Mesendoderm (in vitro differentiated cells): Measurements from ENCODE around the gene CARD10.
A peak's percentile ranks its signal among the peaks of the same experiment; 100 is the strongest.

Experiments used
- DNase-seq: peaks from one replicate; pipeline ENCODE4 v3.0.0; 2013
- H2AK5ac ChIP-seq: 2 replicates; pipeline ENCODE4 v1.6.1; 2013; ENCODE audit warnings: low read length, inconsistent platforms
- H2BK120ac ChIP-seq: 2 replicates; pipeline ENCODE4 v1.6.1; 2013; ENCODE audit warnings: low read depth, mild to moderate bottlenecking, low read length, moderate library complexity, mixed read lengths
- H2BK15ac ChIP-seq: replicated peaks from 2 replicates; pipeline ENCODE4 v1.6.1; 2013; ENCODE audit warnings: low read depth, mild to moderate bottlenecking, moderate library complexity
- H2BK5ac ChIP-seq: 2 replicates; pipeline ENCODE4 v1.6.1; 2013; ENCODE audit warnings: low read length, inconsistent platforms
- H3K18ac ChIP-seq: 2 replicates; pipeline ENCODE4 v1.6.1; 2013; ENCODE audit warnings: mild to moderate bottlenecking, low read length, mixed read lengths
- H3K23ac ChIP-seq: one replicate; pipeline ENCODE4 v1.6.1; 2013; ENCODE audit warnings: low read length
- H3K27ac ChIP-seq: 2 replicates; pipeline ENCODE4 v1.5.1; 2013; ENCODE audit warnings: low read depth, mild to moderate bottlenecking, inconsistent platforms, low read length, moderate library complexity
- H3K27me3 ChIP-seq: 2 replicates; pipeline ENCODE4 v1.6.1; 2013; ENCODE audit warnings: low read length, control low read depth, mild to moderate bottlenecking, inconsistent platforms; ENCODE audit not compliant: insufficient read depth, poor library complexity
- H3K36me3 ChIP-seq: 2 replicates; pipeline ENCODE4 v1.6.1; 2013; ENCODE audit warnings: low read length, inconsistent platforms; ENCODE audit not compliant: control insufficient read depth, insufficient read depth
- H3K4ac ChIP-seq: one replicate; pipeline ENCODE4 v1.6.1; 2013; ENCODE audit warnings: low read depth, mild to moderate bottlenecking, low read length, moderate library complexity
- H3K4me1 ChIP-seq: 2 replicates; pipeline ENCODE4 v1.6.1; 2013; ENCODE audit warnings: low read depth, low read length, inconsistent platforms; ENCODE audit not compliant: control insufficient read depth
- H3K4me2 ChIP-seq: 2 replicates; pipeline ENCODE4 v1.6.1; 2013; ENCODE audit warnings: low read length
- H3K4me3 ChIP-seq: 2 replicates; pipeline ENCODE4 v1.5.1; 2013; ENCODE audit warnings: mild to moderate bottlenecking, low read length
- H3K56ac ChIP-seq: one replicate; pipeline ENCODE4 v1.6.1; 2013; ENCODE audit warnings: low read length
- H3K79me1 ChIP-seq: 2 replicates; pipeline ENCODE4 v1.6.1; 2013; ENCODE audit warnings: low read length, inconsistent platforms
- H3K79me2 ChIP-seq: 2 replicates; pipeline ENCODE4 v1.6.1; 2013; ENCODE audit warnings: mild to moderate bottlenecking, low read length; ENCODE audit not compliant: control insufficient read depth, insufficient read depth
- H3K9ac ChIP-seq: 2 replicates; pipeline ENCODE4 v1.6.1; 2013; ENCODE audit warnings: low read length, inconsistent platforms
- H4K5ac ChIP-seq: one replicate; pipeline ENCODE4 v1.6.1; 2013; ENCODE audit warnings: low read length
- H4K8ac ChIP-seq: one replicate; pipeline ENCODE4 v1.6.1; 2013; ENCODE audit warnings: low read depth, mild to moderate bottlenecking, control low read depth, low read length, moderate library complexity
- WGBS: extraction: QIAGEN DNeasy Blood & Tissue Kit; methylation state at CpG from one replicate; pipeline ENCODE4 v1.1.7; 2013; ENCODE audit warnings: low lambda C conversion rate, missing lambda C conversion rate; ENCODE audit not compliant: insufficient coverage; ENCODE audit errors: extremely low coverage; 5-methylcytosine and 5-hydroxymethylcytosine counted together

Gene CARD10

DNA sequence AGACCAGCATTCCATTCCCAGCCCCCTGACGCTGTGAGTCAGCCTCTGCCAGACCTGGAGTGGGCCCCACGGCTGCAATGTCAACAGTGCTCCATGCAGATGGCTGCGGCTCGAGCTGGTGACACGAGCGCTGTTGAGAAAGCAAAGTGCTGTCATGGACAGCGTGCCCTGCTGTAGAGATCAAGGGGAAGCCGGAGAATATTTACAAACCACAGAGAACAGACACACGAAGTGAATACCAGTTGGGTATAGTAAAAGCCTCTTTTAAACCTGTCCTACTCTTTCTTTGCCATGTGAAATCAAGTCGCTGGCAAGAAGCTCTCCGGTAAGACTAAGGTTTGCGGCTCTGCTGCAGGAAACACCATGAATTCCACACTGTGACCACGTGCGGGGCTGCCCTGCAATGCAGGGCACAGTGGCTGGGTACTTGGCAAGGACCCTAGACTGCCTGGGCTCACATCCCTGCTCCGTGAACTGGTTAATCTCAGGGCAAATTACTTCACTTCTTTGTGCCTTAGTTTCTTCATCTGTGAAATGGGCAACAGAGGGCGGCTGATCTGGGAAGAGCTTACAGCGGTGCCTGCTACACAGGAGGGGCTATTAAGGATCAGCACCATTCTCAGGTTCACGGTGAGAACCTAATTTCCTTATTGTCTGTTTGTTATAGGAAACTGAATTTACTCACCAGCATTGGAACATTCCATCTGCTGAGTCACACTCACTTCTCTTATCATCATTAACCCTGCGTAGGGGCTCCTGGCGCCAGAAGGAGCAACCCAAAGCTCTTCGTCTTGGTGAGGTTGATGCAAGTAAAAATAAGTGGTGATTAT, 64.1 kb downstream of the CARD10 start:
- no peak overlapping the region for H3K4me3 ChIP-seq
- H3K79me2 ChIP-seq = no peaks in the 10 kb centered on the region
- H3K36me3 ChIP-seq = no peaks in the 10 kb centered on the region
- H3K4me2 ChIP-seq = no peak overlapping the region
- no peak overlapping the region for H3K18ac ChIP-seq
- H3K27ac ChIP-seq = no peak overlapping the region
- H2BK15ac ChIP-seq = no peak overlapping the region
- no peak overlapping the region for H2BK5ac ChIP-seq
- no peak overlapping the region for H3K9ac ChIP-seq
- peak; percentile 73 for DNase-seq
- no peak overlapping the region for H2AK5ac ChIP-seq
- no peak overlapping the region for H3K4ac ChIP-seq
- no peak overlapping the region for H3K23ac ChIP-seq
- no peaks in the 10 kb centered on the region for H3K27me3 ChIP-seq
- H2BK120ac ChIP-seq = no peak overlapping the region
- WGBS = no CpG with 5 or more reads among the region's 21 CpGs
- no peak overlapping the region for H3K56ac ChIP-seq
- H3K79me1 ChIP-seq = no peaks in the 10 kb centered on the region
- no peaks in the 10 kb centered on the region for H3K4me1 ChIP-seq
- H4K5ac ChIP-seq = no peak overlapping the region
- H4K8ac ChIP-seq = no peak overlapping the region

DNA sequence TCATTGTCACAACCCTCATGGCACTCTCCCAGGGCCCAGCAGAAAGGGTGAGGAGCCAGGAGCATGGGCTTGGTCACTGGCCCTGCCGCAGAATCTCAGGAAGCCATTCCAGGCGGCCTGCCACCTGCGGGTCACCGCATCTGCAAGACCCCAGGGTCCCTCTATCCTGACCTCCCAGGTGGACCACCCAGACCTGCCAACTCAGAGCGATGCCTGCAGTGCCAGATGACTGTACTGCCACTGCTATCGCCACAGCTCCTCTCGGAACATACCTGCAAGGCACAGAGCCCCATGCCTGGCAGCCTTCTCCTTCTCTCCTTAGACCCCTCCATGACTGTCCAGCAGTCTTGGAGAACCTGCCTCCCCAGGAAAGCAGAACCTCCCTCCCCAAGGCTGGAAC, 65.5 kb downstream of the CARD10 start:
- no peak overlapping the region for H4K5ac ChIP-seq
- WGBS = no CpG with 5 or more reads among the region's 7 CpGs
- H2BK5ac ChIP-seq = no peak overlapping the region

DNA sequence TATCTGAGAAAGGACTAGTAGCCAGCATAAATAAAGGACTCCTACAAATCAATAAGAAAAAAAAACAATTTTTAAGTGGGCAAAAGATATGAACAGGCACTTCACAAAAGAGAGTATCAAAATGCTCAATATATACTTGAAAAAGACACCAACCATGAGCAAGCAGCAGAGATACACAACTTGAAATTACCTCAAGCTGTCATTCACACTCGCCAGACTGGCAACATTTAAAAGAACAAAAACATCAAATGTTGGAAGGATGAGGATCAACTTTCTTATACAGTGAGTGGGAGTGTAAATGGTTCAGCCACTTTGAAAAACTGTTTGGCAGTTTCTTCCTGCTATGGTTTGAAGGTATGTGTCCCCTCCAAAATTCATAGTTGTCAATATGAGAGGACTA, 68.0 kb downstream of the CARD10 start:
- no peak overlapping the region for H4K8ac ChIP-seq
- no peak overlapping the region for H2BK5ac ChIP-seq
- H3K79me2 ChIP-seq = no peaks in the 10 kb centered on the region
- H2BK120ac ChIP-seq = no peak overlapping the region
- no peak overlapping the region for H3K4ac ChIP-seq
- no peak for DNase-seq
- no peak overlapping the region for H3K23ac ChIP-seq
- no peaks in the 10 kb centered on the region for H3K36me3 ChIP-seq
- H3K18ac ChIP-seq = no peak overlapping the region
- no peak overlapping the region for H3K4me2 ChIP-seq
- H3K56ac ChIP-seq = no peak overlapping the region
- no peaks in the 10 kb centered on the region for H3K4me1 ChIP-seq
- no CpG with 5 or more reads among the region's 1 CpG for WGBS
- H2BK15ac ChIP-seq = no peak overlapping the region
- no peak overlapping the region for H2AK5ac ChIP-seq
- H3K27ac ChIP-seq = no peak overlapping the region
- H3K4me3 ChIP-seq = no peak overlapping the region
- no peak overlapping the region for H3K9ac ChIP-seq
- no peak overlapping the region for H4K5ac ChIP-seq
- no peaks in the 10 kb centered on the region for H3K79me1 ChIP-seq
- H3K27me3 ChIP-seq = no peaks in the 10 kb centered on the region

More for the DNA sequence above, 65.5 kb downstream of the CARD10 start:
- Histone ChIP-seq H3K4ac (no peak overlapping the region), H2BK120ac (no peak overlapping the region), H3K4me3 (no peak overlapping the region), H3K27ac (no peak overlapping the region), H3K23ac (no peak overlapping the region), H3K56ac (no peak overlapping the region), H2BK15ac (no peak overlapping the region), H3K36me3 (no peaks in the 10 kb centered on the region), H3K9ac (no peak overlapping the region), H3K18ac (no peak overlapping the region), H3K79me2 (no peaks in the 10 kb centered on the region), H3K27me3 (no peaks in the 10 kb centered on the region), H4K8ac (no peak overlapping the region), H2AK5ac (no peak overlapping the region), H3K79me1 (no peaks in the 10 kb centered on the region), H3K4me1 (no peaks in the 10 kb centered on the region), H3K4me2 (no peak overlapping the region)
- no peak for DNase-seq

DNA sequence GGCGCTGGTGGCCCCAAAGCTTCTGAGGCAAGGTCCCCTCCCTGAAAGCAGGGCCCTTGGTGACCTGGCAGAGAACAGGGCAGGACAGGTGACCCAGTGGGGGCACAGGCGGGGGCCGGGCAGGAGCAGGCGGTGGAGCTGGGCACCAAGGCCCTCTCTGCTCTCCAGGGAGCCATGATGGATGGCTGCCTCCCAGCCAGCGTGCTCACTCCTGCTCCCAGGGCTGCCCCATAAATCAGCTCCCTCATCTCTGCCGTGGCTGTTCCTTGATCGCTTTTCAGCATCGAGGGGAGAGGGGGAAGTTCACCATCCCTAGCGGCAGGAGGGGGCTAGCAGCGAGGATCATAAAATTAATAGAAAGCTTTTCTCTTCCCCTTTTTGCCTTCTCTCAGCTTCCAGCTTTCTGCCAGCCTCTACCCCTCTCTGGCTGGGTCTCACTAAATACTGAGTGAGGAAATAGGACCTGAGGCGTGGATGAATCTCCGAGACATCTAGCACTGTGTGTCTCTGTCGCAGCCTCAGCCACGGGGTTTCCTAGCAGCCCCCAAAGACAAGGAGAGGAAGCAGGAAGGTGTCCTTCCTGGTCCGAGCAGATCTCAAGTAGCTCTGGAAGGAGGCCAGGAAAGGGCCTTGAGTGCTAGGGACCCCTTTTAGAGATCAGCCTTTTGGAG, 69.7 kb downstream of the CARD10 start:
- Histone ChIP-seq H2BK15ac (no peak overlapping the region), H3K27me3 (no peaks in the 10 kb centered on the region), H2AK5ac (no peak overlapping the region), H3K56ac (no peak overlapping the region), H3K4ac (no peak overlapping the region), H3K79me1 (no peaks in the 10 kb centered on the region), H2BK120ac (no peak overlapping the region), H3K36me3 (no peaks in the 10 kb centered on the region), H4K8ac (no peak overlapping the region), H3K4me1 (no peaks in the 10 kb centered on the region), H3K9ac (no peak overlapping the region), H3K27ac (no peak overlapping the region), H3K18ac (no peak overlapping the region), H2BK5ac (no peak overlapping the region), H4K5ac (no peak overlapping the region), H3K79me2 (no peaks in the 10 kb centered on the region), H3K4me3 (no peak overlapping the region), H3K23ac (no peak overlapping the region), H3K4me2 (no peak overlapping the region)
- WGBS = no CpG with 5 or more reads among the region's 15 CpGs
- no peak for DNase-seq

DNA sequence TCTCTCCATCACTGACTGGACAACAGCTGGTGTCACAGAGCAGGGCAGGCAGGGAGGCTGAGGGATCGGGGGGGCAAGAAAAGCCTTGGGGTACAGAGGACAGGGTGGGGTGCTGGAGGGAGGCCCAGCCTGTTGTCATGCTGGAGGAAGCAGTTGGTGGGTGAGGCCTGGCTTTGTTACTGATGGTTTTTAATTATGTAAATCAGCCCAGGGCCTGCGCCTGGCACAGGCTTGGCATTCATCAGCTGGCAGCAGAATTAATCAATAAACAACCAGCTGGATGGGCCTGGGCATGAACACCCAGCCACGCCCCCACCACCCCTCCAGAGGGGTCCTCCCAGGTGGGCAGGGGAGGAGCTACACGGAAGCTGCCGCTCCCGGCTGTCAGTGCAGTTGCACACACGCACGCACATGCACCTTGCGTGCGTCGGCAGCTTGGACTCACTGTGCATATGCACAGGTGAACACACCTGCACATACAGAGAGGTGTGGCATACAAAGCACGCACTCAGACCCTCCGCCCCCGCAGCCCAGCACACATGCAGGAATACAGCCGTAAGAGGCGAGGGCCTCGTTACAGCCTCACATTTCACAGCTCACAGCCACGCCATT, 70.6 kb downstream of the CARD10 start:
- Histone ChIP-seq H3K27me3 (no peaks in the 10 kb centered on the region), H3K56ac (no peak overlapping the region), H3K4ac (no peak overlapping the region), H2BK5ac (no peak overlapping the region), H4K5ac (no peak overlapping the region), H3K4me2 (no peak overlapping the region), H2BK120ac (no peak overlapping the region), H3K36me3 (no peaks in the 10 kb centered on the region), H2AK5ac (no peak overlapping the region), H3K23ac (no peak overlapping the region), H3K9ac (no peak overlapping the region), H3K79me1 (no peaks in the 10 kb centered on the region), H3K4me3 (no peak overlapping the region), H4K8ac (no peak overlapping the region), H3K4me1 (no peaks in the 10 kb centered on the region), H3K18ac (no peak overlapping the region), H3K79me2 (no peaks in the 10 kb centered on the region), H3K27ac (no peak overlapping the region), H2BK15ac (no peak overlapping the region)
- DNase-seq = no peak
- WGBS = no CpG with 5 or more reads among the region's 18 CpGs
